Measurements from ENCODE around the gene JMJD1C. TPM values are rescaled to one million over a fixed set of nuclear protein-coding genes. Genes with fewer than 3 reads are reported as not detected.

JMJD1C gene
- total and polyA plus RNA-seq, 10 of the 15 experiments (the other 5 are each of a cell fraction or from before 2014, with no cell fraction given): 31.2 to 83.3 (median 49.5) TPM

DNA sequence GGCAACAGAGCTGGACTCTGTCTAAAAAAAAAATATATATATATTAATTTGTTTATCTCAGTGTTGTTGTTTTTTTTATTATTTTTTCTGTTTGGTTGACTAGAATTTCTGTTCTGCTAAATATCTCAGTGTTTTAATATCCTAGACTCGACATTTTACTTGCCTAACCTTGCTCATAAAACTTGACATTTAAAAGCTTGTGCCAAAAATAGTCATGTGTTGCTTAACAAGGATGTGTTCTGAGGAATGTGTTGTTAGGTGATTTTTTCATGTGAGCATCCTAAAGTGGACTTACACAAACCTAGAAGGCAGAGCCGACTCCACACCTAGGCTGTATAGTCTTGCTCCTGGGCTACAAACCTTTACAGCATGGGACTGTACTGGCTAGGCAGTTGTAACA lies 309.5 kb downstream of the JMJD1C start:
- no peak overlapping the region for H3K27ac ChIP-seq (ENCODE audit: control insufficient read depth, insufficient read depth)
- peaks cover 3% of the 10 kb centered on the region; the same call in 1 of the 2 replicates for H3K4me1 ChIP-seq (ENCODE audit: control insufficient read depth, insufficient read depth, low read length)
- intact Hi-C loops (cut with micrococcal nuclease; ENCODE audit: unreplicated experiment): loop anchor here (5.0 to 10.0 kb wide), 5 partner anchors 154 to 891 kb away; partner anchors contain the start of genes EGR2 and RTKN2
- ChIA-PET CTCF (interaction anchor here (0.6 to 17.6 kb wide), 24 partner anchors 8 to 892 kb away, joined by 3 to 521 read pairs (median 8); partner anchors contain the start of gene NRBF2), SMC1A (ENCODE audit: uncharacterized antibody, unreplicated experiment) (interaction anchor here (0.6 to 6.9 kb wide), 26 partner anchors 8 to 719 kb away, joined by 3 to 103 read pairs (median 6); partner anchors contain the start of gene NRBF2), RAD21 (ENCODE audit: unreplicated experiment) (interaction anchor here (1.3 to 6.0 kb wide), 12 partner anchors 8 to 718 kb away, joined by 5 to 47 read pairs (median 20); no protein-coding TSS in a partner anchor), POLR2A (no interaction called here)
- DNase-seq (ENCODE audit: low read depth, low spot score) (no peak), ATAC-seq (no peak; the same call in 2 of the 3 replicates), FAIRE-seq (no peak)
- no peaks in the 10 kb centered on the region for H4K20me1 ChIP-seq (ENCODE audit: control insufficient read depth, insufficient read depth)
- BruUV-seq (replicated peaks): no TSS peak
- no peak overlapping the region for H3K9ac ChIP-seq (ENCODE audit: control insufficient read depth, insufficient read depth, low read length)
- H3K4me3 ChIP-seq: no peak overlapping the region
- no peaks in the 10 kb centered on the region; the same call in 1 of the 2 replicates for H3K79me2 ChIP-seq (ENCODE audit: control insufficient read depth, insufficient read depth, low read length)
- no peak overlapping the region for H2AFZ ChIP-seq (ENCODE audit: control insufficient read depth, low read depth, low read length)
- H3K36me3 ChIP-seq (ENCODE audit: control insufficient read depth in 2 of 2, insufficient read depth in 2 of 2, low read length in 1 of 2): peaks cover 3 to 4% of the 10 kb centered on the region in 2 experiments; a peak in 3 of 4 replicates
- H3K4me2 ChIP-seq (ENCODE audit: control insufficient read depth, insufficient read depth): no peak overlapping the region
- no peaks in the 10 kb centered on the region for H3K9me3 ChIP-seq (replicated peaks; ENCODE audit: control insufficient read depth, insufficient read depth, low read length)
- TF ChIP-seq E2F4 (IDR thresholded peaks at IDR 0.05; ENCODE audit: low read depth, low read length) (no peak), SIN3A (IDR thresholded peaks at IDR 0.05; ENCODE audit: low read depth, low read length) (no peak), ESRRA (IDR thresholded peaks at IDR 0.05; ENCODE audit: low read length) (no peak), CHD2 (IDR thresholded peaks at IDR 0.05; ENCODE audit: borderline replicate concordance, low read depth, low read length) (no peak), ZNF592 (IDR thresholded peaks at IDR 0.05) (no peak), EED (IDR thresholded peaks at IDR 0.05; ENCODE audit: low read depth) (no peak), BMI1 (IDR thresholded peaks at IDR 0.05; ENCODE audit: borderline replicate concordance) (no peak), ATF7 (IDR thresholded peaks at IDR 0.05; ENCODE audit: low read depth) (no peak), CREB1 (IDR thresholded peaks at IDR 0.05; ENCODE audit: low read depth) (no peak), E4F1 (IDR thresholded peaks at IDR 0.05; ENCODE audit: borderline replicate concordance, partially characterized antibody) (no peak), STAT1 (conservative IDR thresholded peaks at IDR 0.05) (no peak)
- WGBS (ENCODE audit: insufficient coverage, insufficient replicate concordance, low lambda C conversion rate, missing lambda C conversion rate): 98% methylated on average over 2 of the region's 2 CpGs
- in situ Hi-C loops (cut with MboI): loop anchor here (5.0 kb wide), 2 partner anchors 559 to 566 kb away; no protein-coding TSS in a partner anchor
- H3K27me3 ChIP-seq (replicated peaks in 1 of 2; ENCODE audit: control insufficient read depth in 2 of 2, insufficient read depth in 2 of 2, low read length in 1 of 2): no peaks in the 10 kb centered on the region

Measured in GM12878 (cell line).